HepG2 (cell line): ENCODE results near the gene IFT88. TPM values are rescaled to one million over a fixed set of nuclear protein-coding genes. Genes with fewer than 3 reads are reported as not detected.
A peak's percentile ranks its signal among the peaks of the same experiment; 100 is the strongest.

Source experiments
- ATF3 ChIP-seq: sonication (generic); formaldehyde crosslinking; IDR thresholded peaks from 2 replicates; pipeline ENCODE4 v1.4.0; 2020; ENCODE audit warnings: missing genetic modification reagents
- ATF6 ChIP-seq: sonication (generic); formaldehyde crosslinking; conservative IDR thresholded peaks from 2 replicates; pipeline ENCODE4 v1.4.0; 2020; ENCODE audit warnings: missing genetic modification reagents
- BORCS8-MEF2B ChIP-seq: sonication (generic); formaldehyde crosslinking; IDR thresholded peaks from 2 replicates; pipeline ENCODE4 v1.8.0; 2022; ENCODE audit warnings: mild to moderate bottlenecking, missing genetic modification reagents
- BRD4 ChIP-seq: sonication (generic); formaldehyde crosslinking; IDR thresholded peaks from 2 replicates; pipeline ENCODE4 v1.4.0; 2020; ENCODE audit warnings: missing genetic modification reagents
- GPN1 ChIP-seq: sonication (generic); formaldehyde crosslinking; IDR thresholded peaks from 2 replicates; pipeline ENCODE4 v1.5.1; 2020; ENCODE audit warnings: missing genetic modification reagents, borderline replicate concordance
- HDAC1 ChIP-seq: sonication (generic); formaldehyde crosslinking; IDR thresholded peaks from 2 replicates; pipeline ENCODE4 v1.5.1; 2020; ENCODE audit warnings: mild to moderate bottlenecking, missing genetic modification reagents
- JARID2 ChIP-seq: sonication (generic); formaldehyde crosslinking; IDR thresholded peaks from 2 replicates; pipeline ENCODE4 v1.8.1; 2023; ENCODE audit warnings: missing genetic modification reagents, inconsistent platforms; ENCODE audit not compliant: insufficient replicate concordance
- KLF13 ChIP-seq: sonication (generic); formaldehyde crosslinking; IDR thresholded peaks from 2 replicates; pipeline ENCODE4 v1.4.0; 2020; ENCODE audit warnings: mild to moderate bottlenecking, missing genetic modification reagents
- MAFG ChIP-seq: sonication (generic); formaldehyde crosslinking; IDR thresholded peaks from 2 replicates; pipeline ENCODE4 v1.5.1; 2020; ENCODE audit warnings: mild to moderate bottlenecking, missing genetic modification reagents
- MAZ ChIP-seq, 2 experiments: sonication (generic) in 1 of 2; formaldehyde crosslinking in 1 of 2; IDR thresholded peaks; 2 replicates each; pipeline versions ENCODE4 v1.5.0 to v1.6.1; 2012 to 2020; ENCODE audit warnings: low read depth in 2 of 2, mild to moderate bottlenecking in 2 of 2, borderline replicate concordance in 1 of 2, improper control_type of control experiment in 1 of 2, low read length in 1 of 2, missing genetic modification reagents in 1 of 2, moderate library complexity in 1 of 2
- MTERF4 ChIP-seq: sonication (generic); formaldehyde crosslinking; IDR thresholded peaks from 2 replicates; pipeline ENCODE4 v1.8.0; 2023; ENCODE audit warnings: mild to moderate bottlenecking, missing genetic modification reagents
- PBX3 ChIP-seq: sonication (generic); formaldehyde crosslinking; IDR thresholded peaks from 2 replicates; pipeline ENCODE4 v1.8.1; 2023; ENCODE audit warnings: missing genetic modification reagents, inconsistent platforms, borderline replicate concordance
- REPIN1 ChIP-seq: sonication (generic); formaldehyde crosslinking; IDR thresholded peaks from 2 replicates; pipeline ENCODE4 v1.8.0; 2022; ENCODE audit warnings: missing genetic modification reagents, low read depth, mild to moderate bottlenecking, borderline replicate concordance
- TRIM24 ChIP-seq: sonication (generic); formaldehyde crosslinking; IDR thresholded peaks from 2 replicates; pipeline ENCODE4 v1.8.0; 2022; ENCODE audit warnings: mild to moderate bottlenecking, missing genetic modification reagents
- YEATS2 ChIP-seq: sonication (generic); formaldehyde crosslinking; IDR thresholded peaks from 2 replicates; pipeline ENCODE4 v1.4.0; 2020; ENCODE audit warnings: missing genetic modification reagents, borderline replicate concordance
- ZBTB3 ChIP-seq: sonication (generic); formaldehyde crosslinking; IDR thresholded peaks from 2 replicates; pipeline ENCODE4 v1.4.0; 2020; ENCODE audit warnings: low read depth, mild to moderate bottlenecking, moderate library complexity, missing genetic modification reagents, borderline replicate concordance
- ZC3H13 ChIP-seq: sonication (generic); formaldehyde crosslinking; IDR thresholded peaks from 2 replicates; pipeline ENCODE4 v1.8.1; 2023; ENCODE audit warnings: mild to moderate bottlenecking, missing genetic modification reagents, moderate library complexity
- ZNF207 ChIP-seq: fragments of 450-650 bp; IDR thresholded peaks from 2 replicates; pipeline ENCODE4 v1.6.1; 2016; ENCODE audit warnings: antibody characterized with exemption, borderline replicate concordance
- ZNF484 ChIP-seq: sonication (generic); formaldehyde crosslinking; IDR thresholded peaks from 2 replicates; pipeline ENCODE4 v1.5.1; 2020; ENCODE audit warnings: mild to moderate bottlenecking, low read depth, missing genetic modification reagents, borderline replicate concordance
- ZNF563 ChIP-seq: sonication (generic); formaldehyde crosslinking; IDR thresholded peaks from 2 replicates; pipeline ENCODE4 v1.8.0; 2022; ENCODE audit warnings: mild to moderate bottlenecking, moderate library complexity, missing genetic modification reagents
- ZNF670 ChIP-seq: sonication (generic); formaldehyde crosslinking; IDR thresholded peaks from 2 replicates; pipeline ENCODE4 v1.8.0; 2022; ENCODE audit warnings: mild to moderate bottlenecking, missing genetic modification reagents, borderline replicate concordance
- ZNF761 ChIP-seq: sonication (generic); formaldehyde crosslinking; conservative IDR thresholded peaks from 2 replicates; pipeline ENCODE4 v1.4.0; 2020; ENCODE audit warnings: mild to moderate bottlenecking, missing genetic modification reagents
- ZNF768 ChIP-seq: sonication (generic); formaldehyde crosslinking; IDR thresholded peaks from 2 replicates; pipeline ENCODE4 v1.4.0; 2020; ENCODE audit warnings: missing genetic modification reagents
- ZNF772 ChIP-seq: sonication (generic); formaldehyde crosslinking; IDR thresholded peaks from 2 replicates; pipeline ENCODE4 v1.5.0; 2020; ENCODE audit warnings: mild to moderate bottlenecking, missing genetic modification reagents
- polyA plus RNA-seq, 8 experiments: library from polyadenylated mRNA; depleted of rRNA in 3 of 8; stranded (reverse) in 7 of 8; unstranded in 1 of 8; fragments of >200 nt; fragmentation: Illumina TruSeq in 4 of 8; extraction: Trizol in 4 of 8; gene quantifications; 2 replicates each; pipeline versions ENCODE4 v1.2.1 to v1.2.3, GENCODE V29; 2011 to 2016; ENCODE audit warnings: low read depth in 4 of 8, missing spikeins in 1 of 8, mixed read lengths in 1 of 8; ENCODE audit not compliant: insufficient read depth in 1 of 8
- total RNA-seq, 5 experiments: library from RNA; depleted of rRNA; stranded (reverse); fragments of >200 nt; fragmentation: Illumina TruSeq; extraction: Trizol; gene quantifications; 2 replicates each; pipeline ENCODE4 v1.2.3, GENCODE V29; 2016; ENCODE audit warnings: low read depth in 1 of 5

IFT88 gene
- total and polyA plus RNA-seq, 2 of the 13 experiments (the other 11 are each of a cell fraction or from before 2014, with no cell fraction given): 8.4 to 19.9 TPM

GRCh38 chr13:20566898-20567874 is at the start of gene IFT88 (continued):
- peak; percentile 65; the same call in 1 of the 2 replicates for TF ChIP-seq KLF13 (CRISPR knock-in tag)
- TF ChIP-seq MAZ (IDR thresholded peaks at IDR 0.05; ENCODE audit: borderline replicate concordance, low read depth, low read length): peak; percentile 59; the same call in 1 of the 2 replicates
- TF ChIP-seq MAZ (CRISPR knock-in tag; IDR thresholded peaks at IDR 0.05; ENCODE audit: low read depth): 0 out of 2 replicates have a peak, but pooled peaks have one; percentile 18
- TF ChIP-seq ZBTB3 (CRISPR knock-in tag): no peak
- TF ChIP-seq BRD4 (CRISPR knock-in tag): peak; percentile 1; the same call in 1 of the 2 replicates
- 0 out of 2 replicates have a peak, but pooled peaks have one; percentile 58 for TF ChIP-seq PBX3 (CRISPR knock-in tag)
- peak; percentile 76; the same call in 1 of the 2 replicates for TF ChIP-seq ZNF768 (CRISPR knock-in tag)
- TF ChIP-seq BORCS8-MEF2B (CRISPR knock-in tag): peak; percentile 48; the same call in 1 of the 2 replicates
- no peak for TF ChIP-seq GPN1 (CRISPR knock-in tag)
- TF ChIP-seq TRIM24 (CRISPR knock-in tag): no peak
- TF ChIP-seq HDAC1: peak; percentile 91
- TF ChIP-seq ZC3H13: no peak; the same call in 1 of the 2 replicates
- TF ChIP-seq ZNF772 (CRISPR knock-in tag): no peak
- TF ChIP-seq YEATS2: peak; percentile 61; the same call in 1 of the 2 replicates
- no peak for TF ChIP-seq MTERF4 (CRISPR knock-in tag)
- TF ChIP-seq ZNF761 (CRISPR knock-in tag): peak; percentile 72; the same call in 1 of the 2 replicates
- TF ChIP-seq ZNF207: no peak
- TF ChIP-seq ZNF670: peak; percentile 79; the same call in 1 of the 2 replicates
- peak; percentile 34; the same call in 1 of the 2 replicates for TF ChIP-seq REPIN1 (CRISPR knock-in tag)
- no peak for TF ChIP-seq ATF3
- no peak for TF ChIP-seq ATF6 (CRISPR knock-in tag)
- TF ChIP-seq MAFG (CRISPR knock-in tag): no peak
- TF ChIP-seq JARID2: no peak
- TF ChIP-seq ZNF484 (CRISPR knock-in tag): no peak
- peak; percentile 51; the same call in 1 of the 2 replicates for TF ChIP-seq ZNF563 (CRISPR knock-in tag)
